Neutrophil (primary cell): ENCODE measurements around the gene GATD1.

ENCODE experiments used
- H3K27ac ChIP-seq: fragments of 200-600 bp; sonication (generic); 2 replicates; pipeline ENCODE4 v1.5.1; 2016; ENCODE audit warnings: mild to moderate bottlenecking, moderate library complexity
- H3K27me3 ChIP-seq: fragments of 200-600 bp; sonication (generic); 2 replicates; pipeline ENCODE4 v1.6.0; 2016; ENCODE audit warnings: mild to moderate bottlenecking
- H3K36me3 ChIP-seq: fragments of 200-600 bp; sonication (generic); 2 replicates; pipeline ENCODE4 v1.5.1; 2017
- H3K4me1 ChIP-seq, 2 experiments: fragments of 200-600 bp in 1 of 2; sonication (generic) in 1 of 2; 1 replicate in 1 of 2; 2 replicates in 1 of 2; pipeline versions ENCODE4 v1.5.1 to v1.6.1; 2013 to 2016; ENCODE audit warnings: low read depth in 1 of 2, low read length in 1 of 2, mild to moderate bottlenecking in 1 of 2, moderate library complexity in 1 of 2; ENCODE audit not compliant: control insufficient read depth in 1 of 2, insufficient read depth in 1 of 2
- H3K4me3 ChIP-seq, 2 experiments: fragments of 200-600 bp in 1 of 2; sonication (generic) in 1 of 2; 1 replicate in 1 of 2; 2 replicates in 1 of 2; pipeline ENCODE4 v1.5.1; 2013 to 2016; ENCODE audit warnings: low read depth in 1 of 2, low read length in 1 of 2, mild to moderate bottlenecking in 1 of 2, moderate library complexity in 1 of 2
- H3K9me3 ChIP-seq: fragments of 200-600 bp; sonication (generic); 2 replicates; pipeline ENCODE4 v1.5.1; 2016
- CTCF ChIP-seq: fragments of 200-600 bp; sonication (generic); IDR thresholded peaks from 2 replicates; pipeline ENCODE4 v1.5.1; 2016; ENCODE audit warnings: antibody characterized with exemption

Gene GATD1

DNA sequence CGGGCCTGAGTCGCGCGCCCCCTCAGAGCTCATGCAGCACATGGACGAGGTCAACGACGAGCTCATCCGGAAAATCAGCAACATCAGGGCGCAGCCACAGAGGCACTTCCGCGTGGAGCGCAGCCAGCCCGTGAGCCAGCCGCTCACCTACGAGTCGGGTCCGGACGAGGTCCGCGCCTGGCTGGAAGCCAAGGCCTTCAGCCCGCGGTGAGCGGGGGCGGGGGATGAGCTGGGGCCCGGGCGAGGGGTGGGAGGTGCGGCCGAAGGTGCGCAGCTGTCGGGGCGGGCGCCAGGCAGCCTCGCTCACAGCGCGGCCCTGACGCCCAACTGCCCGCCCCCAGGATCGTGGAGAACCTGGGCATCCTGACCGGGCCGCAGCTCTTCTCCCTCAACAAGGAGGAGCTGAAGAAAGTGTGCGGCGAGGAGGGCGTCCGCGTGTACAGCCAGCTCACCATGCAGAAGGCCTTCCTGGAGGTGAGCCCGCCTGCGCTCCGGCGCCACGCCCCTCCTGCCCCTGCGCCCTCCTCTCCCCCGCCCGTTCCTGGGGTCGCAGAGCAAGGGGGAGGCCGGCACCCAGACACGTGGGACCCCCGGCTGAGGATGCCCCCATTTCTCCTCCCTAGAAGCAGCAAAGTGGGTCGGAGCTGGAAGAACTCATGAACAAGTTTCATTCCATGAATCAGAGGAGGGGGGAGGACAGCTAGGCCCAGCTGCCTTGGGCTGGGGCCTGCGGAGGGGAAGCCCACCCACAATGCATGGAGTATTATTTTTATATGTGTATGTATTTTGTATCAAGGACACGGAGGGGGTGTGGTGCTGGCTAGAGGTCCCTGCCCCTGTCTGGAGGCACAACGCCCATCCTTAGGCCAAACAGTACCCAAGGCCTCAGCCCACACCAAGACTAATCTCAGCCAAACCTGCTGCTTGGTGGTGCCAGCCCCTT lies 50.7 kb downstream of the GATD1 start:
- Histone ChIP-seq H3K27ac (peak overlapping the region; percentile 69), H3K4me3 (peak overlapping the region; percentile 47 to 73)
- TF ChIP-seq CTCF: peak; percentile 20

GRCh38 chr11:725624-726202 lies 51.6 kb downstream of the GATD1 start:
- Histone ChIP-seq H3K4me1 (peaks cover 67 to 80% of the 10 kb centered on the region in 2 experiments), H3K4me3 (peak overlapping the region in 1 of 2 experiments; percentile 73), H3K27me3 (peaks cover 50% of the 10 kb centered on the region), H3K9me3 (no peaks in the 10 kb centered on the region), H3K36me3 (no peaks in the 10 kb centered on the region), H3K27ac (peak overlapping the region; percentile 69)
- no peak for TF ChIP-seq CTCF

More for the DNA sequence above, 50.7 kb downstream of the GATD1 start:
- no peaks in the 10 kb centered on the region for H3K36me3 ChIP-seq
- peaks cover 42% of the 10 kb centered on the region for H3K27me3 ChIP-seq
- H3K9me3 ChIP-seq: no peaks in the 10 kb centered on the region
- peaks cover 61 to 72% of the 10 kb centered on the region in 2 experiments for H3K4me1 ChIP-seq

GRCh38 chr11:724778-725386 lies 52.4 kb downstream of the GATD1 start:
- Histone ChIP-seq H3K9me3 (no peaks in the 10 kb centered on the region), H3K4me3 (no peak overlapping the region), H3K36me3 (no peaks in the 10 kb centered on the region), H3K27me3 (peaks cover 58% of the 10 kb centered on the region), H3K27ac (no peak overlapping the region), H3K4me1 (peaks cover 66 to 77% of the 10 kb centered on the region in 2 experiments)
- TF ChIP-seq CTCF: no peak

DNA sequence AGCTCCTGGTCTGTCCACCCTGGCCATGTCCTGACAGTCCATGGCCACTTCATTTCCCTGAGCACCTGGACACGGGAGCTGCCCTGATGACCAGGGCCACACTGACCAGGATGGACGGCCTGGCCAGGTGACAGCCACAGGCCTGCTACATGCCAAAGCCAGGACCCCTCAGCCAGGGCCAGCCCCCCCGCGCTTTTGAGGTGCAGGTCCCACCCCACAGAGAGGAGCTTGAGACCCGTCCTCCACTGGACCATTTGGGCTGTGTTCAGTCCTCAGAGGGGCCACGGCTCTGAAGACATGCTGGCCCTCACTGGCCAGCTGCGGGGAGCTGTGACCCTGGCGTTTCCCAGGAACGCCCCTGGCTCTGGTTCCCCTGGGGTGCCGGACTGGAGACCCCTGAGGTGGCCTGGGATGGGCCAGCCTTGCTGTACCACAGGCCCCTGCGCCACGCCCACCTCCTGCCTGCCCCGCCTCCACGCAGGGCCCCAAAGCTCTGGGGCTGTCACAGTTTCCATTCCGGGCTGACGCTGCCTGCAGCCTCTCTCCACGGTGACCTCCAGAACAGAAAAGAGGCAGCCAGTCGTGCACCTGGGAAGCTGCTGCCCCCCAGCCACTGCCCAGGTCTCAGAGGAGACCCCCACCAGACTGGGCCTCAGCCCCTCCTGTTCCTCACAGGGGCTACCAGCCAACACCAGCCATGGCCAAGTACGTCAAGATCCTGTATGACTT lies 53.1 kb downstream of the GATD1 start:
- no peak for TF ChIP-seq CTCF
- H3K4me3 ChIP-seq: no peak overlapping the region

More for the DNA sequence above, 53.1 kb downstream of the GATD1 start:
- H3K27me3 ChIP-seq: peaks cover 65% of the 10 kb centered on the region
- peaks cover 59 to 70% of the 10 kb centered on the region in 2 experiments for H3K4me1 ChIP-seq
- H3K9me3 ChIP-seq: no peaks in the 10 kb centered on the region
- H3K27ac ChIP-seq: no peak overlapping the region
- no peaks in the 10 kb centered on the region for H3K36me3 ChIP-seq
